Hindlimb muscle (tissue), 1 donor: ENCODE data around the gene SAG. TPM values are rescaled to one million over a fixed set of nuclear protein-coding genes. Genes with fewer than 3 reads are reported as not detected.

Source experiments
- DNase-seq: peaks from one replicate; pipeline ENCODE4 v3.0.0-alpha.2; 2013
- polyA plus RNA-seq: library from polyadenylated mRNA; unstranded; fragments of 120-200 nt; gene quantifications from one replicate; pipeline ENCODE4 v1.2.1, GENCODE V29; 2013; ENCODE audit not compliant: insufficient read length

The SAG gene
- polyA plus RNA-seq, 1 donor, result 0.22 TPM

- DNase-seq, result no peak
Measured at GRCh38 chr2:233380995-233381637, 73.5 kb downstream of the SAG start.

GRCh38 chr2:233381638-233381995, 74.0 kb downstream of the SAG start:
- no peak for DNase-seq

GRCh38 chr2:233384015-233384414, 76.4 kb downstream of the SAG start:
- DNase-seq, result no peak

GRCh38 chr2:233384811-233385488, 77.3 kb downstream of the SAG start:
- DNase-seq, result no peak

- DNase-seq, result no peak
Measured at GRCh38 chr2:233385489-233386044, 78.0 kb downstream of the SAG start.

- no peak for DNase-seq
Measured at GRCh38 chr2:233386382-233387041, 78.9 kb downstream of the SAG start.

- DNase-seq, result peak; percentile 22
Measured at GRCh38 chr2:233387225-233387624, 79.6 kb downstream of the SAG start.

GRCh38 chr2:233387667-233388528, 80.3 kb downstream of the SAG start:
- peak; percentile 95 for DNase-seq

GRCh38 chr2:233389601-233390125, 82.0 kb downstream of the SAG start:
- no peak for DNase-seq

GRCh38 chr2:233395687-233396086, 88.1 kb downstream of the SAG start:
- DNase-seq, result no peak

Other genes with a start within 250 kb of the SAG start
- gene INPP5D, start 247.5 kb upstream of the SAG start, polyA plus RNA-seq, result 8.9 TPM
- 18.9 TPM for gene ATG16L1, start 56.1 kb upstream of the SAG start, polyA plus RNA-seq
- gene DGKD, start 46.7 kb downstream of the SAG start, polyA plus RNA-seq, result 26.1 TPM